ENCODE results near the gene EME2.

GRCh38 chr16:1784977-1785845, 12.6 kb downstream of the EME2 start:
- TF ChIP-seq CTCF (conservative IDR thresholded peaks at IDR 0.05) (no peak), EZH2 (IDR thresholded peaks at IDR 0.05; ENCODE audit: low read depth) (no peak)

All from PC-9 (cell line).